Stimulated activated CD4-positive, alpha-beta T cell treated with anti-CD3 and anti-CD28 coated beads, Interleukin-4, amount 100 ng/mL, for 48 hours (primary cell): ENCODE results near the gene GAS2L1.

Experiments used
- DNase-seq, 2 donors: peaks; one replicate each; pipeline ENCODE4 v3.0.0-alpha.2; 2020; ENCODE audit warnings: low read depth in 2 of 2

GAS2L1 gene

GRCh38 chr22:29275819-29276565, 30.5 kb upstream of the GAS2L1 start:
- DNase-seq = no peak

- DNase-seq = no peak
Observed at GRCh38 chr22:29277927-29278326, 28.5 kb upstream of the GAS2L1 start.

- DNase-seq = no peak
Observed at GRCh38 chr22:29284196-29284595, 22.3 kb upstream of the GAS2L1 start.

- DNase-seq = no peak
Observed at GRCh38 chr22:29288837-29289236, 17.6 kb upstream of the GAS2L1 start.

GRCh38 chr22:29290061-29290460, 16.4 kb upstream of the GAS2L1 start:
- DNase-seq = no peak

- no peak for DNase-seq
Observed at GRCh38 chr22:29291215-29291614, 15.2 kb upstream of the GAS2L1 start.

- no peak for DNase-seq
Observed at GRCh38 chr22:29292379-29292778, 14.1 kb upstream of the GAS2L1 start.

- no peak for DNase-seq
Observed at GRCh38 chr22:29298641-29299040, 7.8 kb upstream of the GAS2L1 start.

- no peak for DNase-seq
Observed at GRCh38 chr22:29299136-29299900, 7.1 kb upstream of the GAS2L1 start.

- DNase-seq = no peak
Observed at GRCh38 chr22:29300467-29300806, 6.0 kb upstream of the GAS2L1 start.

- DNase-seq = no peak
Observed at GRCh38 chr22:29300807-29301601, 5.4 kb upstream of the GAS2L1 start.

- DNase-seq = no peak
Observed at GRCh38 chr22:29301716-29302401, 4.6 kb upstream of the GAS2L1 start.

- no peak for DNase-seq
Observed at GRCh38 chr22:29302402-29302680, 4.1 kb upstream of the GAS2L1 start.

GRCh38 chr22:29302681-29303465, 3.6 kb upstream of the GAS2L1 start:
- no peak for DNase-seq

- no peak for DNase-seq
Observed at GRCh38 chr22:29305836-29306174, 645 bp upstream of the GAS2L1 start.

- DNase-seq = peak in 1 of 2 donors; percentile 32
Observed at GRCh38 chr22:29306835-29307595, 565 bp downstream of the GAS2L1 start.

GRCh38 chr22:29307596-29308147, 1.2 kb downstream of the GAS2L1 start:
- DNase-seq = no peak

- DNase-seq = no peak
Observed at GRCh38 chr22:29308148-29308790, 1.8 kb downstream of the GAS2L1 start.

- DNase-seq = no peak
Observed at GRCh38 chr22:29308791-29309262, 2.4 kb downstream of the GAS2L1 start.
